ENCODE measurements around the gene ARHGEF11. TPM values are rescaled to one million over a fixed set of nuclear protein-coding genes. Genes with fewer than 3 reads are reported as not detected.
"Not testable (repeated sequence)": the region's sequence is repeated elsewhere in the genome, so short reads cannot be mapped to it uniquely, and the experiment has no call there.

The ARHGEF11 gene
- total RNA-seq, 1 donor from 2014 or later = 24.0 TPM

DNA sequence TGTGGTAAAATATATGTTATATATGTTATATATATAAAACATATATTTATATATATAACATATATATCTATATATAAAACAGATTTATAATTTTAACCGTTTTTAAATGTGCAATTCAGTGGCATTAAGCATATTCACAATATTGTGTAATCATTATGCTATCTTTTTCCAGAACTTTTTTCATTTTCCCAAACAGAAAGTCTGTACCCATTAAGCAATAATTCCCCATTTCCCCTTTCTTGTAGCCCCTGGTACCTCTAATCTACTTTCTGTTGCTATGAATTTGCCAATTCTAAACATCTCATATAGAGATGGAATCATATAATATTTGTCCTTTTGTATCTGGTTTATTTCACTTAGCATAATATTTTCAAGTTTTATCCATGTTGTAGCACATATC, 10.7 kb upstream of the ARHGEF11 start:
- Histone ChIP-seq H3K9me3 (ENCODE audit: control insufficient read depth in 3 of 3, low read length in 3 of 3) (no peaks in the 10 kb centered on the region), H3K4me1 (ENCODE audit: control insufficient read depth in 3 of 3, insufficient read depth in 3 of 3, low read length in 3 of 3) (no peaks in the 10 kb centered on the region), H3K27ac (ENCODE audit: low read depth, low read length) (no peak overlapping the region), H3K36me3 (ENCODE audit: control insufficient read depth in 3 of 3, insufficient read depth in 3 of 3, low read length in 3 of 3) (no peaks in the 10 kb centered on the region), H3K9ac (ENCODE audit: low read depth in 1 of 3, low read length in 3 of 3) (no peak overlapping the region), H3K4me3 (ENCODE audit: low read length in 3 of 3) (no peak overlapping the region), H3K27me3 (ENCODE audit: control insufficient read depth in 3 of 3, insufficient read depth in 3 of 3, low read length in 3 of 3) (no peaks in the 10 kb centered on the region)

DNA sequence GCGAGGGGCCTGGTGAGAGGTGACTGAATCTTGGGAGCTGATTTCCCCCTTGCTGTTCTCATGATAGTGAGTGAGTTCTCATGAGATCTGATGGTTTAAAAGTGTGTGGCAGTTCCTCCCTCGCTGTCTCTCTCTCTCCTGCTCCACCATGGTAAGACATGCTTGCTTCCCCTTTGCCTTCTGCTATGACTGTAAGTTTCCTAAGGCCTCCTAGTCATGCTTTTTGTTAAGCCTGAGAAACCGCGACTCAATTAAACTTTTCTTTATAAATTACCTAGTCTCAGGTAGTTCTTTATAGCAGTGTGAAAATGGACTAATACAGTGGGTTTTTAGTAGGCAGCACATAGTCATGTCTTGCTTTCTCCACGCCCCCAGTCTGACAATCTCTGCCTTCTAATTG, 10.2 kb upstream of the ARHGEF11 start:
- H3K36me3 ChIP-seq (ENCODE audit: control insufficient read depth in 3 of 3, insufficient read depth in 3 of 3, low read length in 3 of 3); H3K27ac ChIP-seq (ENCODE audit: low read depth, low read length); H3K9me3 ChIP-seq (ENCODE audit: control insufficient read depth in 3 of 3, low read length in 3 of 3); H3K9ac ChIP-seq (ENCODE audit: low read depth in 1 of 3, low read length in 3 of 3); H3K4me3 ChIP-seq (ENCODE audit: low read length in 3 of 3); H3K27me3 ChIP-seq (ENCODE audit: control insufficient read depth in 3 of 3, insufficient read depth in 3 of 3, low read length in 3 of 3); H3K4me1 ChIP-seq (ENCODE audit: control insufficient read depth in 3 of 3, insufficient read depth in 3 of 3, low read length in 3 of 3): not testable (repeated sequence)

DNA sequence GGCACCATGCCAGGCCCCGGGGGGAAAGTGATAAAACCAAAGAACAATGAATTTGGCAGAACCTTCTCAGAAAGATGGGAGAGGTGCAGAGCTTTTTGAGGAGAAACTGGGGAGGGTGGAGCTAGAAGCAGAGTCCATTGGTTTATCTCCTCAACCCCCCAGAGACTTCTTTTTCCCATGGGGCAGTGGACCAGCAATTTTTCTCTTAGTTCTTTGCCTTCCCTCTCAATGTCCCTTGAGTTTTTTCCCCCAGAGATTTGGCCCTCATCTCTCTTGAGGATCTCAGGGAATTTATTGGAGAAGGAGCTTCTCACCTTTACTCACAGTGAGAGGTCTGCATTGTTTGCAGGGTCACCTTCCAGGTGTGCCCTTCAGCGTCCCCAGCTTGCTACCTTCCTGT, 5.3 kb upstream of the ARHGEF11 start:
- Histone ChIP-seq H3K27me3 (ENCODE audit: control insufficient read depth in 3 of 3, insufficient read depth in 3 of 3, low read length in 3 of 3) (no peaks in the 10 kb centered on the region), H3K9ac (ENCODE audit: low read depth in 1 of 3, low read length in 3 of 3) (no peak overlapping the region), H3K4me3 (ENCODE audit: low read length in 3 of 3) (no peak overlapping the region), H3K27ac (ENCODE audit: low read depth, low read length) (no peak overlapping the region), H3K4me1 (ENCODE audit: control insufficient read depth in 3 of 3, insufficient read depth in 3 of 3, low read length in 3 of 3) (peaks cover 0 to 2% (median 0%) of the 10 kb centered on the region in 3 donors), H3K9me3 (ENCODE audit: control insufficient read depth in 3 of 3, low read length in 3 of 3) (no peaks in the 10 kb centered on the region), H3K36me3 (ENCODE audit: control insufficient read depth in 3 of 3, insufficient read depth in 3 of 3, low read length in 3 of 3) (no peaks in the 10 kb centered on the region)

DNA sequence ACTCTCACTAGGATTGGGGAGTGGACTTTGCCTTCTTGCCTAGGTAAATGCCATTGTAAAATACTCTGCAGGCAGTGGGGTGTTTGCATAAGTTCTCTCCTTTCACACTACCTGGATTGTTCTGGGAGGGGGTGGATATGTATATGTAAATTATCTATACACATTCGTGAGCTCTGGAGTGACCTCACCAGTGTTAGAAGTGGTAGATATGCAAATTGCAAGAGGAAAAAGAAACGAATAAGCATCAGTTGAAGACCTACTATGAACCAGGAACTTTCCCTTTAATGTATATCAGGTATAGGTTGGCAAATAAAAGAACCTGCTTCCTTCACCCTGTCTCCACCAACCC, 1.5 kb upstream of the ARHGEF11 start:
- Histone ChIP-seq H3K9ac (ENCODE audit: low read depth in 1 of 3, low read length in 3 of 3) (no peak overlapping the region), H3K27me3 (ENCODE audit: control insufficient read depth in 3 of 3, insufficient read depth in 3 of 3, low read length in 3 of 3) (no peaks in the 10 kb centered on the region), H3K9me3 (ENCODE audit: control insufficient read depth in 3 of 3, low read length in 3 of 3) (no peaks in the 10 kb centered on the region), H3K4me3 (ENCODE audit: low read length in 3 of 3) (no peak overlapping the region), H3K4me1 (ENCODE audit: control insufficient read depth in 3 of 3, insufficient read depth in 3 of 3, low read length in 3 of 3) (peaks cover 24 to 26% (median 25%) of the 10 kb centered on the region in 3 donors), H3K36me3 (ENCODE audit: control insufficient read depth in 3 of 3, insufficient read depth in 3 of 3, low read length in 3 of 3) (no peaks in the 10 kb centered on the region), H3K27ac (ENCODE audit: low read depth, low read length) (no peak overlapping the region)

DNA sequence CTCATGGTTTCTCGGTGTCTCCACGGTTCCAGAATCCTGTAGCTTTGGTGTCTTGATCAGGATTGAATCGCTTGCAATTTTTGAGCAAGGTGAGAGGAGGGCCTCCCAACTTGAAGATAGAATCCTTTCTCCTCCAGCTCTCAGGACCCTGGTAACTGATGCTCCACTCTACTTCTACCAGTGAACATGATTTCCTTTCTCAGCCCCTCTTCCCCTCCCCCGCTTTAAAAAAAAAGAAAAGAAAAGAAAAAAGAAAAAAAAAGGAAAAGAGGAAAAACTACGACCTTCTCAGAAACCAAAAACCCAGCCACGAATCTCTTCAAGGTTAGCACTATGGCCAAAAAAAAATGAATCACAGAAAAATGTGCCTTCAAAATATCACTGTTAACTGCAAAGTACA, 1.2 kb downstream of the ARHGEF11 start:
- Histone ChIP-seq H3K9me3 (ENCODE audit: control insufficient read depth in 3 of 3, low read length in 3 of 3) (no peaks in the 10 kb centered on the region), H3K4me1 (ENCODE audit: control insufficient read depth in 3 of 3, insufficient read depth in 3 of 3, low read length in 3 of 3) (peaks cover 24 to 28% (median 25%) of the 10 kb centered on the region in 3 donors), H3K27ac (ENCODE audit: low read depth, low read length) (no peak overlapping the region), H3K27me3 (ENCODE audit: control insufficient read depth in 3 of 3, insufficient read depth in 3 of 3, low read length in 3 of 3) (no peaks in the 10 kb centered on the region), H3K9ac (ENCODE audit: low read depth in 1 of 3, low read length in 3 of 3) (peak overlapping the region; percentile 68 to 91 (median 90)), H3K36me3 (ENCODE audit: control insufficient read depth in 3 of 3, insufficient read depth in 3 of 3, low read length in 3 of 3) (no peaks in the 10 kb centered on the region), H3K4me3 (ENCODE audit: low read length in 3 of 3) (peak overlapping the region; percentile 71 to 82 (median 79))

DNA sequence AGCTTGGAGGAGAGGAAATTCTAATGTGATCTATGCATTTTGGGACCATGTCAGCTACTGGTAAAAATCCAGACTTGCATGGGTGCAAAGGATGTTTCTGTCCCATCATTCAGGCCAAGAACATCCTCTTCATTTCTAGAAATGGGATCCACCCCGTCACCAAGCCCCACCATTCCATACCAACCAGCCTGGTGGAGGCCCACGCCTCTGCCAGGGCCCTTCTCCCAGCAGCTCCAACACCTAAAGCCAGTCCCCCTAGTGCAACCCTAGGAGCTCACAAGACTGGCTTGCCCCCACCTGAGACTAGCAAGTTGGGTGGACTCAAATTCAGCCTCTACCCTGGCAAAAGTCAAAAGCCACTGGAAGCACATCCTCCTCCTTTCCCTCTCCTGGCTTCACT, 1.9 kb downstream of the ARHGEF11 start:
- no peaks in the 10 kb centered on the region for H3K9me3 ChIP-seq (ENCODE audit: control insufficient read depth in 3 of 3, low read length in 3 of 3)
- no peaks in the 10 kb centered on the region for H3K36me3 ChIP-seq (ENCODE audit: control insufficient read depth in 3 of 3, insufficient read depth in 3 of 3, low read length in 3 of 3)
- H3K9ac ChIP-seq (ENCODE audit: low read depth in 1 of 3, low read length in 3 of 3) = peak overlapping the region; percentile 68 to 91 (median 74)
- H3K27ac ChIP-seq (ENCODE audit: low read depth, low read length) = no peak overlapping the region
- peak overlapping the region; percentile 22 to 79 (median 71) for H3K4me3 ChIP-seq (ENCODE audit: low read length in 3 of 3)
- no peaks in the 10 kb centered on the region for H3K27me3 ChIP-seq (ENCODE audit: control insufficient read depth in 3 of 3, insufficient read depth in 3 of 3, low read length in 3 of 3)
- peaks cover 24 to 28% (median 25%) of the 10 kb centered on the region in 3 donors for H3K4me1 ChIP-seq (ENCODE audit: control insufficient read depth in 3 of 3, insufficient read depth in 3 of 3, low read length in 3 of 3)

DNA sequence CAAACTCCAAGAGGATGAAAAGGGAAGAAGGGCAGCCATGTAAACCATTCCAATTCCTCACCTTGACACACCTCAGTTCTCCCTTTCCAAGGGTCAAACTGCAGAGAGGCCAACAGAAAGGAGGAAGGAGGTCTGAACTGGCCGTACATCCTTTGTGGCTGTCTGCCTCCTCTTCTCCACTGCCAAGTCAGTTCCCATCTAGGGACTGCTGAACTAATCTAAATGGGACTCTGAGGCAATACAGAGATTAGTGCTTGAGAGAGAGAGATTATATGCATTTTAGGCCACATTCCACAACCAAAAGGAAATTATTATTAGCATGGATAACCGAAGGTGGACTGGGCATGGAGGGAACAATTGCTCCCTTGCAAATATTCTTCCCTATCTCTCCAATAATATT, 2.7 kb downstream of the ARHGEF11 start:
- no peaks in the 10 kb centered on the region for H3K9me3 ChIP-seq (ENCODE audit: control insufficient read depth in 3 of 3, low read length in 3 of 3)
- H3K27me3 ChIP-seq (ENCODE audit: control insufficient read depth in 3 of 3, insufficient read depth in 3 of 3, low read length in 3 of 3) = no peaks in the 10 kb centered on the region
- peaks cover 24 to 28% (median 25%) of the 10 kb centered on the region in 3 donors for H3K4me1 ChIP-seq (ENCODE audit: control insufficient read depth in 3 of 3, insufficient read depth in 3 of 3, low read length in 3 of 3)
- H3K9ac ChIP-seq (ENCODE audit: low read depth in 1 of 3, low read length in 3 of 3) = peak overlapping the region; percentile 68 to 91 (median 74)
- H3K36me3 ChIP-seq (ENCODE audit: control insufficient read depth in 3 of 3, insufficient read depth in 3 of 3, low read length in 3 of 3) = no peaks in the 10 kb centered on the region
- H3K27ac ChIP-seq (ENCODE audit: low read depth, low read length) = no peak overlapping the region
- peak overlapping the region; percentile 22 to 79 (median 71) for H3K4me3 ChIP-seq (ENCODE audit: low read length in 3 of 3)

DNA sequence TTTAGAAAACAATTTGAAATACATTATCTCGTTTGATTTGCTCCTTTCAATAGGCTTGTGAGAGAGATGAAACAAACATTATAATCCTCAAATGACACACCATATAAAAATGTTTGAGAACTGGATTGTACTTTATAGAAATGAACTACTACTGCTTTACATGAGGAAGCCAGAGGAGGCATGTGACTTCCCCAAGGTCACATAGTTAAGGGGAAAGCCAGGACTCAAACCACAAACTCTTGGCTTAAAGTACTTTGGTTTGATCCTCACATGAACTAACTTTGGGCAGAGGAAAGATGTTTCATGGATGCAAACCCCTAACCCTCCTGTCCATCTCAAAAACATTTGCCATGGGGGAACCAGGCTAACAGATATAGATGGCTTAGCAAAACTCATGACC, 4.7 kb downstream of the ARHGEF11 start:
- Histone ChIP-seq H3K4me1 (ENCODE audit: control insufficient read depth in 3 of 3, insufficient read depth in 3 of 3, low read length in 3 of 3) (peaks cover 23 to 28% (median 24%) of the 10 kb centered on the region in 3 donors), H3K27me3 (ENCODE audit: control insufficient read depth in 3 of 3, insufficient read depth in 3 of 3, low read length in 3 of 3) (no peaks in the 10 kb centered on the region), H3K27ac (ENCODE audit: low read depth, low read length) (no peak overlapping the region), H3K4me3 (ENCODE audit: low read length in 3 of 3) (no peak overlapping the region), H3K9me3 (ENCODE audit: control insufficient read depth in 3 of 3, low read length in 3 of 3) (no peaks in the 10 kb centered on the region), H3K36me3 (ENCODE audit: control insufficient read depth in 3 of 3, insufficient read depth in 3 of 3, low read length in 3 of 3) (no peaks in the 10 kb centered on the region), H3K9ac (ENCODE audit: low read depth in 1 of 3, low read length in 3 of 3) (no peak overlapping the region)

DNA sequence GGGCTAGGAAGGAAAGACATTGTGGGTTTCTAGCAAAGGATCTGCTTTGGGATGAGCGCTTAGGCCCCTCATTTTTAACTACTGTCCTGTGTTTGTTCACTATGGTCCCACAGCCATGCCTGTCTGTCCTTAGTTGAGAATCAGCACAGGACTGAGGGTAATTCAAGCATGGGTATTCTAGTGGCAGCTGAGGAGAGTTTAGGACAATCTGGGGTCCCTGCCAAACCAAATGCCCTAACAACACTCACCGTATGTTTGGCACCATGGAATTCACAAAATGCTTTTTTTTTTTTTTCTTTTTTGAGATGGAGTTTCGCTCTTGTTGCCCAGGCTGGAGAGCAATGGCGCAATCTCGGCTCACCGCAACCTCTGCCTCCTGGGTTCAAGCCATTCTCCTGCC, 10.4 kb downstream of the ARHGEF11 start:
- H3K4me1 ChIP-seq (ENCODE audit: control insufficient read depth in 3 of 3, insufficient read depth in 3 of 3, low read length in 3 of 3) = peaks cover 13 to 19% (median 13%) of the 10 kb centered on the region in 3 donors
- no peaks in the 10 kb centered on the region for H3K9me3 ChIP-seq (ENCODE audit: control insufficient read depth in 3 of 3, low read length in 3 of 3)
- no peak overlapping the region for H3K27ac ChIP-seq (ENCODE audit: low read depth, low read length)
- H3K27me3 ChIP-seq (ENCODE audit: control insufficient read depth in 3 of 3, insufficient read depth in 3 of 3, low read length in 3 of 3) = no peaks in the 10 kb centered on the region
- no peak overlapping the region for H3K9ac ChIP-seq (ENCODE audit: low read depth in 1 of 3, low read length in 3 of 3)
- no peak overlapping the region for H3K4me3 ChIP-seq (ENCODE audit: low read length in 3 of 3)
- no peaks in the 10 kb centered on the region for H3K36me3 ChIP-seq (ENCODE audit: control insufficient read depth in 3 of 3, insufficient read depth in 3 of 3, low read length in 3 of 3)

DNA sequence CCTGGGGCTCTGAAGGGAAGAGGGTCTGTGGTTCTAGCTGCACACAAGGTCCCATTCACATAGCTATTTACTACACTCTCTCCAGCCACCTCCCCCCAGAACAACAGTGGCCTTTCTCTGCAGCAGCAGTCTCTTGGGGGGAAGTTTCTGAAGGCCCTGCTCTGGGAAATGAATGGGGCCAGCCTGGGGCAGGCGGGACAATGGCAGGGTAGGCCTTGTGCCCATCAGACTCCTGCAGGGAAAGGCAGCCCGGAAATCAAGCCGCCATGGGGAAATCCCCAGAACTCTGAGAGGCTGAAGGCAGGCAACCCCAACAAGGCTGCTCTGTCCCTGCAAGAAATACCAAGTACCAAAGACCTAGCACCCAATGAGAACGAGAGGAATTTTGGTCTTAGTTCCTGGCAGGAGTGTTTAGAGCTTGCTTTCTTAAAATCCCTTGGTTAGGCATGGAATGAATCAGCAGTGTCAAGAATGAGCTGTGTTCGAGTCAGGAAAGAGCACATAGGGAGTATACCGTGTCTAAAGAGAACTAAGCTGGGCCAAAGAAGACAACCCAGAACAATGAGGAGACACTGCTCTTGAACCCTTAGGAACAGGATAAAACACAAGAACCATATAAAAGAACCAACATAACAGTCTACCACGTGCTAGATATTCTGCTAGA, 11.3 kb downstream of the ARHGEF11 start:
- no peaks in the 10 kb centered on the region for H3K9me3 ChIP-seq (ENCODE audit: control insufficient read depth in 3 of 3, low read length in 3 of 3)
- peaks cover 13 to 19% (median 13%) of the 10 kb centered on the region in 3 donors for H3K4me1 ChIP-seq (ENCODE audit: control insufficient read depth in 3 of 3, insufficient read depth in 3 of 3, low read length in 3 of 3)
- H3K27me3 ChIP-seq (ENCODE audit: control insufficient read depth in 3 of 3, insufficient read depth in 3 of 3, low read length in 3 of 3) = no peaks in the 10 kb centered on the region
- H3K4me3 ChIP-seq (ENCODE audit: low read length in 3 of 3) = no peak overlapping the region
- H3K27ac ChIP-seq (ENCODE audit: low read depth, low read length) = no peak overlapping the region
- H3K36me3 ChIP-seq (ENCODE audit: control insufficient read depth in 3 of 3, insufficient read depth in 3 of 3, low read length in 3 of 3) = no peaks in the 10 kb centered on the region
- no peak overlapping the region for H3K9ac ChIP-seq (ENCODE audit: low read depth in 1 of 3, low read length in 3 of 3)

All from skeletal muscle tissue (tissue), 4 donors.